H1 (cell line): Measurements from ENCODE around the gene CAST.

Source experiments
- ATF3 ChIP-seq: IDR thresholded peaks from 2 replicates; pipeline ENCODE4 v1.6.1; 2011; ENCODE audit warnings: low read depth, mild to moderate bottlenecking, low read length; ENCODE audit not compliant: insufficient read depth
- GABPA ChIP-seq: IDR thresholded peaks from 2 replicates; pipeline ENCODE4 v1.6.1; 2011; ENCODE audit warnings: mild to moderate bottlenecking, low read length, moderate library complexity, borderline replicate concordance; ENCODE audit not compliant: insufficient read depth
- NRF1 ChIP-seq: IDR thresholded peaks from 2 replicates; pipeline ENCODE4 v1.6.1; 2011; ENCODE audit warnings: mild to moderate bottlenecking, low read depth, low read length, improper control_type of control experiment
- POLR2AphosphoS5 ChIP-seq: IDR thresholded peaks from 2 replicates; pipeline ENCODE4 v1.6.1; 2011; ENCODE audit warnings: low read depth, low read length
- RFX5 ChIP-seq: IDR thresholded peaks from 2 replicates; pipeline ENCODE4 v1.6.1; 2011; ENCODE audit warnings: low read depth, low read length, improper control_type of control experiment, borderline replicate concordance
- SRF ChIP-seq: IDR thresholded peaks from 2 replicates; pipeline ENCODE4 v1.6.1; 2011; ENCODE audit warnings: mild to moderate bottlenecking, low read depth, low read length, moderate library complexity
- TAF1 ChIP-seq: IDR thresholded peaks from 2 replicates; pipeline ENCODE4 v1.6.1; 2011; ENCODE audit warnings: mild to moderate bottlenecking, low read depth, low read length
- TEAD4 ChIP-seq: IDR thresholded peaks from 2 replicates; pipeline ENCODE4 v1.6.1; 2012; ENCODE audit warnings: low read depth, low read length, inconsistent platforms, mixed read lengths
- USF2 ChIP-seq: IDR thresholded peaks from 2 replicates; pipeline ENCODE4 v1.6.1; 2011; ENCODE audit warnings: low read length, improper control_type of control experiment
- TF ChIP-seq, protein P1 (sequence below), 3 experiments: IDR thresholded peaks; 1 replicate in 2 of 3; 2 replicates in 1 of 3; pipeline versions ENCODE4 v1.5.1 to v1.6.1; 2011; ENCODE audit warnings: low read length in 3 of 3, mild to moderate bottlenecking in 3 of 3, inconsistent platforms in 2 of 3, low read depth in 1 of 3, moderate library complexity in 1 of 3; ENCODE audit not compliant: insufficient read depth in 1 of 3; ENCODE audit errors: control extremely low read depth in 1 of 3
- TF ChIP-seq, protein P2 (sequence below): IDR thresholded peaks from 2 replicates; pipeline ENCODE4 v1.6.1; 2012; ENCODE audit warnings: low read length, inconsistent platforms

DNA sequence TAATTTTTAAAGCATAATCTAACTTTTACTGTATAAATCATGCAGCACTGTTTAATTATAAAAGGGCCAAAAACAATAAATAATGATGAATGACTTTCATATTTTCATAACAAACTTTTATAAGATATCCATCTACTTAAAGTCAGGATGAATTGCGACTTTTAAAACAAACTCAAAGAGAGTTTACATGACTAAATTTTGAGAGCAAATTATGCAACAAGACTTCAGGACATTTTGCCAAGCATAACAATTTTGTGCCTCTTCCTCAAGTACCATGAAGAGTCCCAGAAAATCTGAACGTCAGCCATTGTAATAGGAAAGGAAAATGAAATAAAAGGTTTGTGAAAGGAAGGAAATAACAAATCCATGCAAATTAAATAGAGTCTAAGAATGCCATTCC is 121.2 kb downstream of the CAST start:
- TF ChIP-seq, protein P1, sequence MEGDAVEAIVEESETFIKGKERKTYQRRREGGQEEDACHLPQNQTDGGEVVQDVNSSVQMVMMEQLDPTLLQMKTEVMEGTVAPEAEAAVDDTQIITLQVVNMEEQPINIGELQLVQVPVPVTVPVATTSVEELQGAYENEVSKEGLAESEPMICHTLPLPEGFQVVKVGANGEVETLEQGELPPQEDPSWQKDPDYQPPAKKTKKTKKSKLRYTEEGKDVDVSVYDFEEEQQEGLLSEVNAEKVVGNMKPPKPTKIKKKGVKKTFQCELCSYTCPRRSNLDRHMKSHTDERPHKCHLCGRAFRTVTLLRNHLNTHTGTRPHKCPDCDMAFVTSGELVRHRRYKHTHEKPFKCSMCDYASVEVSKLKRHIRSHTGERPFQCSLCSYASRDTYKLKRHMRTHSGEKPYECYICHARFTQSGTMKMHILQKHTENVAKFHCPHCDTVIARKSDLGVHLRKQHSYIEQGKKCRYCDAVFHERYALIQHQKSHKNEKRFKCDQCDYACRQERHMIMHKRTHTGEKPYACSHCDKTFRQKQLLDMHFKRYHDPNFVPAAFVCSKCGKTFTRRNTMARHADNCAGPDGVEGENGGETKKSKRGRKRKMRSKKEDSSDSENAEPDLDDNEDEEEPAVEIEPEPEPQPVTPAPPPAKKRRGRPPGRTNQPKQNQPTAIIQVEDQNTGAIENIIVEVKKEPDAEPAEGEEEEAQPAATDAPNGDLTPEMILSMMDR (IDR thresholded peaks at IDR 0.05; ENCODE audit: control extremely low read depth in 1 of 3, insufficient read depth in 1 of 3, low read depth in 1 of 3, low read length in 3 of 3) = no peak
- no peak for TF ChIP-seq TAF1
- TF ChIP-seq TEAD4 = no peak
- TF ChIP-seq RFX5 = no peak
- no peak for TF ChIP-seq ATF3
- TF ChIP-seq USF2 = no peak
- TF ChIP-seq POLR2AphosphoS5 = no peak
- TF ChIP-seq NRF1 = no peak
- TF ChIP-seq SRF = no peak
- TF ChIP-seq, protein P2, sequence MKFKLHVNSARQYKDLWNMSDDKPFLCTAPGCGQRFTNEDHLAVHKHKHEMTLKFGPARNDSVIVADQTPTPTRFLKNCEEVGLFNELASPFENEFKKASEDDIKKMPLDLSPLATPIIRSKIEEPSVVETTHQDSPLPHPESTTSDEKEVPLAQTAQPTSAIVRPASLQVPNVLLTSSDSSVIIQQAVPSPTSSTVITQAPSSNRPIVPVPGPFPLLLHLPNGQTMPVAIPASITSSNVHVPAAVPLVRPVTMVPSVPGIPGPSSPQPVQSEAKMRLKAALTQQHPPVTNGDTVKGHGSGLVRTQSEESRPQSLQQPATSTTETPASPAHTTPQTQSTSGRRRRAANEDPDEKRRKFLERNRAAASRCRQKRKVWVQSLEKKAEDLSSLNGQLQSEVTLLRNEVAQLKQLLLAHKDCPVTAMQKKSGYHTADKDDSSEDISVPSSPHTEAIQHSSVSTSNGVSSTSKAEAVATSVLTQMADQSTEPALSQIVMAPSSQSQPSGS = no peak
- TF ChIP-seq GABPA = no peak
